ENCODE results near the gene FLVCR2.

The FLVCR2 gene

GRCh38 chr14:75578102-75578785 is at the start of gene FLVCR2:
FLVCR2 (plus strand) TSS chr14:75578620; CDS start chr14:75578973, 353 bp downstream.
- Histone ChIP-seq H3K4me3 (peak within 1 kb of the TSS; percentile 44 to 56 (median 50)), H3K27ac (peak within 1 kb of the TSS; percentile 14 to 80 (median 62))

GRCh38 chr14:75531256-75531655 is 47.2 kb upstream of the FLVCR2 start:
- H3K4me3 ChIP-seq: no peak overlapping the region
- H3K27ac ChIP-seq: no peak overlapping the region

GRCh38 chr14:75531660-75532317 is 46.6 kb upstream of the FLVCR2 start:
- no peak overlapping the region for H3K4me3 ChIP-seq
- no peak overlapping the region for H3K27ac ChIP-seq

- H3K27ac ChIP-seq: peak overlapping the region in 1 of 21 experiments; percentile 21
- H3K4me3 ChIP-seq: no peak overlapping the region
Observed at GRCh38 chr14:75533791-75534555, 44.4 kb upstream of the FLVCR2 start.

GRCh38 chr14:75535164-75535898 is 43.1 kb upstream of the FLVCR2 start:
- peak overlapping the region in 8 of 21 experiments; percentile 10 to 79 (median 40) for H3K27ac ChIP-seq
- no peak overlapping the region for H3K4me3 ChIP-seq

- H3K27ac ChIP-seq: peak overlapping the region in 2 of 21 experiments; percentile 45 to 47
Observed at GRCh38 chr14:75537071-75537470, 41.3 kb upstream of the FLVCR2 start.

GRCh38 chr14:75539162-75539560 is 39.3 kb upstream of the FLVCR2 start:
- Histone ChIP-seq H3K4me3 (no peak overlapping the region), H3K27ac (peak overlapping the region in 4 of 21 experiments; percentile 23 to 59 (median 40))

More at GRCh38 chr14:75537071-75537470, 41.3 kb upstream of the FLVCR2 start:
- no peak overlapping the region for H3K4me3 ChIP-seq

GRCh38 chr14:75539561-75540478 is 38.6 kb upstream of the FLVCR2 start:
- Histone ChIP-seq H3K27ac (peak overlapping the region in 7 of 21 experiments; percentile 6 to 60 (median 54)), H3K4me3 (no peak overlapping the region)

- H3K27ac ChIP-seq: peak overlapping the region in 7 of 21 experiments; percentile 6 to 60 (median 54)
- H3K4me3 ChIP-seq: no peak overlapping the region
Observed at GRCh38 chr14:75540479-75540851, 38.0 kb upstream of the FLVCR2 start.

GRCh38 chr14:75542588-75543091 is 35.8 kb upstream of the FLVCR2 start:
- H3K4me3 ChIP-seq: no peak overlapping the region
- peak overlapping the region in 19 of 21 experiments; percentile 59 to 92 (median 82) for H3K27ac ChIP-seq

GRCh38 chr14:75543253-75543652 is 35.2 kb upstream of the FLVCR2 start:
- Histone ChIP-seq H3K27ac (peak overlapping the region in 18 of 21 experiments; percentile 59 to 92 (median 82)), H3K4me3 (no peak overlapping the region)

GRCh38 chr14:75543786-75544185 is 34.6 kb upstream of the FLVCR2 start:
- no peak overlapping the region for H3K4me3 ChIP-seq
- peak overlapping the region in 15 of 21 experiments; percentile 64 to 92 (median 82) for H3K27ac ChIP-seq

GRCh38 chr14:75545907-75546306 is 32.5 kb upstream of the FLVCR2 start:
- Histone ChIP-seq H3K4me3 (no peak overlapping the region), H3K27ac (no peak overlapping the region)

- no peak overlapping the region for H3K4me3 ChIP-seq
- H3K27ac ChIP-seq: peak overlapping the region in 2 of 21 experiments; percentile 14 to 22
Observed at GRCh38 chr14:75547552-75548250, 30.7 kb upstream of the FLVCR2 start.

GRCh38 chr14:75548544-75548943 is 29.9 kb upstream of the FLVCR2 start:
- Histone ChIP-seq H3K27ac (peak overlapping the region in 3 of 21 experiments; percentile 18 to 53 (median 22)), H3K4me3 (no peak overlapping the region)

GRCh38 chr14:75549169-75549568 is 29.3 kb upstream of the FLVCR2 start:
- Histone ChIP-seq H3K4me3 (no peak overlapping the region), H3K27ac (peak overlapping the region in 5 of 21 experiments; percentile 18 to 56 (median 25))

- Histone ChIP-seq H3K27ac (peak overlapping the region in 3 of 21 experiments; percentile 10 to 30 (median 26)), H3K4me3 (no peak overlapping the region)
Observed at GRCh38 chr14:75551021-75551420, 27.4 kb upstream of the FLVCR2 start.

- Histone ChIP-seq H3K27ac (no peak overlapping the region), H3K4me3 (no peak overlapping the region)
Observed at GRCh38 chr14:75553157-75553556, 25.3 kb upstream of the FLVCR2 start.

Measured in skin epidermis (tissue), 12 donors.